Breast epithelium (tissue), 4 donors: ENCODE results near the gene SAMD14. TPM values are rescaled to one million over a fixed set of nuclear protein-coding genes. Genes with fewer than 3 reads are reported as not detected.

Source experiments
- DNase-seq, 2 donors: peaks; one replicate each; pipeline ENCODE4 v3.0.0-alpha.2; 2019; ENCODE audit warnings: low spot score in 2 of 2
- H3K27ac ChIP-seq, 2 donors: fragments of 200-600 bp; sonication (generic) in 1 of 2; one replicate each; pipeline ENCODE4 v1.5.1; 2016 to 2019; ENCODE audit warnings: mild to moderate bottlenecking in 1 of 2
- H3K27me3 ChIP-seq, 2 donors: fragments of 200-600 bp; sonication (generic) in 1 of 2; one replicate each; pipeline versions ENCODE4 v1.5.1 to v1.6.0; 2017 to 2019; ENCODE audit warnings: control low read depth in 1 of 2, mild to moderate bottlenecking in 1 of 2
- H3K36me3 ChIP-seq: fragments of 200-600 bp; one replicate; pipeline ENCODE4 v1.5.1; 2019
- H3K4me1 ChIP-seq, 2 donors: fragments of 200-600 bp; sonication (generic); one replicate each; pipeline ENCODE4 v1.5.1; 2016 to 2019; ENCODE audit warnings: control low read depth in 1 of 2
- H3K4me3 ChIP-seq, 3 donors: fragments of 200-600 bp; sonication (generic); 1 replicate in 2 of 3; 2 replicates in 1 of 3; pipeline ENCODE4 v1.5.1; 2016 to 2019; ENCODE audit warnings: mild to moderate bottlenecking in 3 of 3, moderate library complexity in 2 of 3
- H3K9me3 ChIP-seq, 2 donors: fragments of 200-600 bp; sonication (generic) in 1 of 2; one replicate each; pipeline ENCODE4 v1.5.1; 2016 to 2019; ENCODE audit warnings: control low read depth in 1 of 2
- CTCF ChIP-seq, 3 donors: fragments of 450-650 bp; IDR thresholded peaks; one replicate each; pipeline ENCODE4 v1.5.1; 2016 to 2017; ENCODE audit warnings: antibody characterized with exemption in 3 of 3, mild to moderate bottlenecking in 3 of 3, moderate library complexity in 3 of 3
- POLR2A ChIP-seq: fragments of 450-650 bp; IDR thresholded peaks from one replicate; pipeline ENCODE4 v1.6.1; 2016; ENCODE audit warnings: antibody characterized with exemption, mild to moderate bottlenecking, moderate library complexity
- POLR2AphosphoS5 ChIP-seq, 3 donors: sonication (generic); formaldehyde crosslinking; IDR thresholded peaks; one replicate each; pipeline ENCODE4 v1.6.1; 2017; ENCODE audit warnings: antibody characterized with exemption in 3 of 3
- intact Hi-C: fragments of 100-400 bp; cut with DNase I; formaldehyde crosslinking; loops from one replicate; pipeline ENCODE4 v1.15.1; 2023; ENCODE audit warnings: low total_unique reads
- total RNA-seq, 3 donors: library from RNA; depleted of rRNA; stranded (reverse); fragments of >200 nt; gene quantifications; one replicate each; pipeline ENCODE4 v1.1.0, GENCODE V29; 2016

The SAMD14 gene
- total RNA-seq, 3 donors from 2014 or later = 0.16 to 0.98 TPM; not detected in 1

GRCh38 chr17:50153650-50154575, 24.0 kb upstream of the SAMD14 start:
- peak in 1 of 2 donors; percentile 60 for DNase-seq
- no peaks in the 10 kb centered on the region for H3K9me3 ChIP-seq
- H3K36me3 ChIP-seq = no peaks in the 10 kb centered on the region
- peak overlapping the region; percentile 88 to 94 for H3K27ac ChIP-seq
- TF ChIP-seq CTCF (IDR thresholded peaks at IDR 0.05) (no peak), POLR2A (no peak), POLR2AphosphoS5 (IDR thresholded peaks at IDR 0.05) (no peak)
- intact Hi-C loops = loop anchor here (2.0 kb wide), 1 partner anchor 67 kb away; no protein-coding TSS in a partner anchor
- H3K4me3 ChIP-seq = no peak overlapping the region
- H3K27me3 ChIP-seq = no peaks in the 10 kb centered on the region
- H3K4me1 ChIP-seq = peaks cover 7 to 28% of the 10 kb centered on the region in 2 donors

GRCh38 chr17:50152736-50153135, 22.8 kb upstream of the SAMD14 start:
- no peaks in the 10 kb centered on the region for H3K9me3 ChIP-seq
- no peaks in the 10 kb centered on the region for H3K36me3 ChIP-seq
- H3K27ac ChIP-seq = peak overlapping the region; percentile 88 to 94
- no peaks in the 10 kb centered on the region for H3K27me3 ChIP-seq
- no peak for DNase-seq
- H3K4me1 ChIP-seq = peaks cover 7 to 33% of the 10 kb centered on the region in 2 donors
- TF ChIP-seq POLR2AphosphoS5 (IDR thresholded peaks at IDR 0.05) = no peak
- no peak for TF ChIP-seq POLR2A
- no peak for TF ChIP-seq CTCF (IDR thresholded peaks at IDR 0.05)
- intact Hi-C loops = loop anchor here (2.0 kb wide), 1 partner anchor 66 kb away; no protein-coding TSS in a partner anchor
- peak overlapping the region in 1 of 3 donors; percentile 90 for H3K4me3 ChIP-seq

GRCh38 chr17:50151937-50152547, 22.1 kb upstream of the SAMD14 start:
- peak overlapping the region; percentile 88 to 94 for H3K27ac ChIP-seq
- no peaks in the 10 kb centered on the region for H3K27me3 ChIP-seq
- H3K4me1 ChIP-seq = peaks cover 10 to 40% of the 10 kb centered on the region in 2 donors
- H3K9me3 ChIP-seq = no peaks in the 10 kb centered on the region
- TF ChIP-seq POLR2AphosphoS5 (IDR thresholded peaks at IDR 0.05) (peak in 2 of 3 donors; percentile 38 to 71), POLR2A (no peak)
- no peaks in the 10 kb centered on the region for H3K36me3 ChIP-seq
- DNase-seq = peak in 1 of 2 donors; percentile 81
- intact Hi-C loops = loop anchor here (2.0 kb wide), 1 partner anchor 65 kb away; no protein-coding TSS in a partner anchor
- H3K4me3 ChIP-seq = peak overlapping the region; percentile 81 to 90 (median 85)

- peak overlapping the region; percentile 88 to 94 for H3K27ac ChIP-seq
- peak overlapping the region; percentile 81 to 90 (median 85) for H3K4me3 ChIP-seq
- intact Hi-C loops = no loop called here
- peaks cover 17 to 44% of the 10 kb centered on the region in 2 donors for H3K4me1 ChIP-seq
- H3K36me3 ChIP-seq = no peaks in the 10 kb centered on the region
- H3K27me3 ChIP-seq = no peaks in the 10 kb centered on the region
- DNase-seq = peak; percentile 71 to 83
- peak in 1 of 3 donors; percentile 15 for TF ChIP-seq POLR2AphosphoS5 (IDR thresholded peaks at IDR 0.05)
- TF ChIP-seq POLR2A = no peak
- TF ChIP-seq CTCF (IDR thresholded peaks at IDR 0.05) = peak; percentile 58 to 69 (median 62)
- no peaks in the 10 kb centered on the region for H3K9me3 ChIP-seq
These were observed 21.3 kb upstream of the SAMD14 start for GRCh38 chr17:50151041-50151936.
